Neural progenitor cell (in vitro differentiated cells): ENCODE measurements around the gene ARMH4.

Source experiments
- CTCF ChIP-seq: fragments of 200-600 bp; sonication (generic); IDR thresholded peaks from 2 replicates; pipeline ENCODE4 v1.5.1; 2017; ENCODE audit warnings: antibody characterized with exemption, mild to moderate bottlenecking
- EZH2 ChIP-seq: fragments of 200-600 bp; sonication (generic); IDR thresholded peaks from 2 replicates; pipeline ENCODE4 v1.6.1; 2017; ENCODE audit warnings: antibody characterized with exemption, mild to moderate bottlenecking, moderate library complexity

GRCh38 chr14:58160561-58160960, 8.5 kb upstream of the ARMH4 start:
- TF ChIP-seq CTCF = no peak
- TF ChIP-seq EZH2 = no peak
